ENCODE results near the gene FARS2. TPM values are rescaled to one million over a fixed set of nuclear protein-coding genes. Genes with fewer than 3 reads are reported as not detected.
A peak's percentile ranks its signal among the peaks of the same experiment; 100 is the strongest.

FARS2 gene
- total RNA-seq, 1 experiment from 2014 or later: 15.0 TPM

- Mint-ChIP-seq H3K27me3 (ENCODE audit: low read depth) (no peaks in the 10 kb centered on the region), H3K9me3 (no peaks in the 10 kb centered on the region), H3K27ac (peak overlapping the region; percentile 82), H3K36me3 (no peaks in the 10 kb centered on the region), H3K4me3 (no peak overlapping the region), H3K4me1 (peaks cover 40% of the 10 kb centered on the region)
- TF ChIP-seq, protein P1, sequence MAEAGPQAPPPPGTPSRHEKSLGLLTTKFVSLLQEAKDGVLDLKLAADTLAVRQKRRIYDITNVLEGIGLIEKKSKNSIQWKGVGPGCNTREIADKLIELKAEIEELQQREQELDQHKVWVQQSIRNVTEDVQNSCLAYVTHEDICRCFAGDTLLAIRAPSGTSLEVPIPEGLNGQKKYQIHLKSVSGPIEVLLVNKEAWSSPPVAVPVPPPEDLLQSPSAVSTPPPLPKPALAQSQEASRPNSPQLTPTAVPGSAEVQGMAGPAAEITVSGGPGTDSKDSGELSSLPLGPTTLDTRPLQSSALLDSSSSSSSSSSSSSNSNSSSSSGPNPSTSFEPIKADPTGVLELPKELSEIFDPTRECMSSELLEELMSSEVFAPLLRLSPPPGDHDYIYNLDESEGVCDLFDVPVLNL (CRISPR knock-in tag; IDR thresholded peaks at IDR 0.05; ENCODE audit: borderline replicate concordance, low read depth): no peak
- CTCF ChIA-PET: interaction anchor here (0.7 to 3.9 kb wide), 4 partner anchors 161 to 335 kb away, joined by 3 to 29 read pairs (median 4); partner anchors contain the start of gene NRN1
- no peak for DNase-seq (ENCODE audit: low spot score)
- POLR2A ChIA-PET: no interaction called here
- no peak for ATAC-seq
Observed at GRCh38 chr6:5671601-5672559, 410.6 kb downstream of the FARS2 start.

DNA sequence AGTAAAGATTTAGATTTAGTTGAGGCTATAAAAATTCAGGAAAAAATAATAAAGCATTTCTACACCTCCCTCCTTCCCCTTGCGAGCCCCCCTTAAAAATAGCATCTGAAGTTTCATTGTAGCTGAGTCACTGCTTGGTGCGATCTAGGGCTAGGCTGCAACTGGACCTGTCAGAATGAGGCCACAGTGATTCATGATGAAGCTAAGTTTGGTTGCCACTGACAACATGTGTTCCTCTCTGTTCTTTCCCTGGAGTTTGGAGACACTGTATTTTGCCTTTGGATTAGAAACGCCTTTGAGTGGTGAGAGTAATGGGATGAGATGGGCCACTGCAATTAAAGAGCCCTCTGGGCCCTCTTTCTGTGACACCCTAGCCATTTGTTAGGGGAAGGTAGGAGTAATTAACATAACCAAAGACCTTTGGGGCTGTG lies 411.3 kb downstream of the FARS2 start:
- peak overlapping the region; percentile 26 for H3K27ac Mint-ChIP-seq
- no peaks in the 10 kb centered on the region for H3K36me3 Mint-ChIP-seq
- no peaks in the 10 kb centered on the region for H3K27me3 Mint-ChIP-seq (ENCODE audit: low read depth)
- H3K4me3 Mint-ChIP-seq: no peak overlapping the region
- TF ChIP-seq PRRX2 (CRISPR knock-in tag; IDR thresholded peaks at IDR 0.05): no peak
- no peak for TF ChIP-seq ERG (CRISPR knock-in tag; IDR thresholded peaks at IDR 0.05)
- TF ChIP-seq, protein P2, sequence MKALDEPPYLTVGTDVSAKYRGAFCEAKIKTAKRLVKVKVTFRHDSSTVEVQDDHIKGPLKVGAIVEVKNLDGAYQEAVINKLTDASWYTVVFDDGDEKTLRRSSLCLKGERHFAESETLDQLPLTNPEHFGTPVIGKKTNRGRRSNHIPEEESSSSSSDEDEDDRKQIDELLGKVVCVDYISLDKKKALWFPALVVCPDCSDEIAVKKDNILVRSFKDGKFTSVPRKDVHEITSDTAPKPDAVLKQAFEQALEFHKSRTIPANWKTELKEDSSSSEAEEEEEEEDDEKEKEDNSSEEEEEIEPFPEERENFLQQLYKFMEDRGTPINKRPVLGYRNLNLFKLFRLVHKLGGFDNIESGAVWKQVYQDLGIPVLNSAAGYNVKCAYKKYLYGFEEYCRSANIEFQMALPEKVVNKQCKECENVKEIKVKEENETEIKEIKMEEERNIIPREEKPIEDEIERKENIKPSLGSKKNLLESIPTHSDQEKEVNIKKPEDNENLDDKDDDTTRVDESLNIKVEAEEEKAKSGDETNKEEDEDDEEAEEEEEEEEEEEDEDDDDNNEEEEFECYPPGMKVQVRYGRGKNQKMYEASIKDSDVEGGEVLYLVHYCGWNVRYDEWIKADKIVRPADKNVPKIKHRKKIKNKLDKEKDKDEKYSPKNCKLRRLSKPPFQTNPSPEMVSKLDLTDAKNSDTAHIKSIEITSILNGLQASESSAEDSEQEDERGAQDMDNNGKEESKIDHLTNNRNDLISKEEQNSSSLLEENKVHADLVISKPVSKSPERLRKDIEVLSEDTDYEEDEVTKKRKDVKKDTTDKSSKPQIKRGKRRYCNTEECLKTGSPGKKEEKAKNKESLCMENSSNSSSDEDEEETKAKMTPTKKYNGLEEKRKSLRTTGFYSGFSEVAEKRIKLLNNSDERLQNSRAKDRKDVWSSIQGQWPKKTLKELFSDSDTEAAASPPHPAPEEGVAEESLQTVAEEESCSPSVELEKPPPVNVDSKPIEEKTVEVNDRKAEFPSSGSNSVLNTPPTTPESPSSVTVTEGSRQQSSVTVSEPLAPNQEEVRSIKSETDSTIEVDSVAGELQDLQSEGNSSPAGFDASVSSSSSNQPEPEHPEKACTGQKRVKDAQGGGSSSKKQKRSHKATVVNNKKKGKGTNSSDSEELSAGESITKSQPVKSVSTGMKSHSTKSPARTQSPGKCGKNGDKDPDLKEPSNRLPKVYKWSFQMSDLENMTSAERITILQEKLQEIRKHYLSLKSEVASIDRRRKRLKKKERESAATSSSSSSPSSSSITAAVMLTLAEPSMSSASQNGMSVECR (CRISPR knock-in tag; IDR thresholded peaks at IDR 0.05; ENCODE audit: borderline replicate concordance): no peak
- TF ChIP-seq TCF7 (CRISPR knock-in tag; IDR thresholded peaks at IDR 0.05; ENCODE audit: low read depth): no peak
- TF ChIP-seq, protein P3, sequence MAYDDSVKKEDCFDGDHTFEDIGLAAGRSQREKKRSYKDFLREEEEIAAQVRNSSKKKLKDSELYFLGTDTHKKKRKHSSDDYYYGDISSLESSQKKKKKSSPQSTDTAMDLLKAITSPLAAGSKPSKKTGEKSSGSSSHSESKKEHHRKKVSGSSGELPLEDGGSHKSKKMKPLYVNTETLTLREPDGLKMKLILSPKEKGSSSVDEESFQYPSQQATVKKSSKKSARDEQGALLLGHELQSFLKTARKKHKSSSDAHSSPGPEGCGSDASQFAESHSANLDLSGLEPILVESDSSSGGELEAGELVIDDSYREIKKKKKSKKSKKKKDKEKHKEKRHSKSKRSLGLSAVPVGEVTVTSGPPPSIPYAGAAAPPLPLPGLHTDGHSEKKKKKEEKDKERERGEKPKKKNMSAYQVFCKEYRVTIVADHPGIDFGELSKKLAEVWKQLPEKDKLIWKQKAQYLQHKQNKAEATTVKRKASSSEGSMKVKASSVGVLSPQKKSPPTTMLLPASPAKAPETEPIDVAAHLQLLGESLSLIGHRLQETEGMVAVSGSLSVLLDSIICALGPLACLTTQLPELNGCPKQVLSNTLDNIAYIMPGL (CRISPR knock-in tag; IDR thresholded peaks at IDR 0.05): no peak
- TF ChIP-seq TEAD4 (CRISPR knock-in tag; IDR thresholded peaks at IDR 0.05): no peak
- no peak for TF ChIP-seq ZNF219 (CRISPR knock-in tag; IDR thresholded peaks at IDR 0.05; ENCODE audit: borderline replicate concordance)
- no peak for TF ChIP-seq ZNF121 (CRISPR knock-in tag; IDR thresholded peaks at IDR 0.05)
- TF ChIP-seq NFATC4 (CRISPR knock-in tag; IDR thresholded peaks at IDR 0.05): no peak
- H3K9me3 Mint-ChIP-seq: no peaks in the 10 kb centered on the region
- POLR2A ChIA-PET: no interaction called here
- peaks cover 40% of the 10 kb centered on the region for H3K4me1 Mint-ChIP-seq
- CTCF ChIA-PET: interaction anchor here (0.7 to 3.9 kb wide), 2 partner anchors 201 to 252 kb away, joined by 3 to 29 read pairs; no protein-coding TSS in a partner anchor
- ATAC-seq (peak; percentile 92), DNase-seq (ENCODE audit: low spot score) (no peak)

All from WTC11 (cell line).